CD4-positive, alpha-beta memory T cell (primary cell): Measurements from ENCODE around the gene PRKD2. TPM values are rescaled to one million over a fixed set of nuclear protein-coding genes. Genes with fewer than 3 reads are reported as not detected.
A peak's percentile ranks its signal among the peaks of the same experiment; 100 is the strongest.

Experiments
- CTCF ChIA-PET: fragments of 350-600 bp; sonication (Branson Sonifier 250); formaldehyde crosslinking; loops from one replicate; lab custom pipeline; 2021; ENCODE audit warnings: inconsistent platforms; ENCODE audit not compliant: partially characterized antibody; lab: Charles Lee
- POLR2A ChIA-PET: fragments of 350-600 bp; sonication (Branson Sonifier 250); formaldehyde crosslinking; loops from one replicate; lab custom pipeline; 2021; ENCODE audit not compliant: partially characterized antibody; lab: Charles Lee
- DNase-seq, 5 donors: peaks; one replicate each; pipeline versions ENCODE4 v3.0.0 to v3.0.0-alpha.2; 2020 to 2022; ENCODE audit warnings: mixed read lengths in 1 of 5
- H3K27ac ChIP-seq: one replicate; pipeline ENCODE4 v1.7.0; 2013; ENCODE audit warnings: low read depth, low read length
- H3K27me3 ChIP-seq: 2 replicates; pipeline ENCODE4 v1.7.0; 2013; ENCODE audit warnings: mild to moderate bottlenecking, low read length, moderate library complexity; ENCODE audit not compliant: insufficient read depth
- H3K36me3 ChIP-seq: 2 replicates; pipeline ENCODE4 v1.7.0; 2013; ENCODE audit warnings: mild to moderate bottlenecking, low read length, moderate library complexity; ENCODE audit not compliant: insufficient read depth
- H3K4me1 ChIP-seq: 2 replicates; pipeline ENCODE4 v1.7.0; 2013; ENCODE audit warnings: mild to moderate bottlenecking, low read length, moderate library complexity; ENCODE audit not compliant: insufficient read depth
- H3K4me3 ChIP-seq, 2 donors: one replicate each; pipeline ENCODE4 v1.7.0; 2013; ENCODE audit warnings: low read length in 2 of 2, mild to moderate bottlenecking in 1 of 2
- H3K9me3 ChIP-seq, 2 donors: one replicate each; pipeline ENCODE4 v1.7.0; 2013; ENCODE audit warnings: low read length in 2 of 2, control low read depth in 1 of 2; ENCODE audit not compliant: control insufficient read depth in 1 of 2
- H3K27ac Mint-ChIP-seq, 7 donors: one replicate each; pipeline ENCODE4 v1.8.0; 2020 to 2021; ENCODE audit warnings: mixed read lengths in 7 of 7, mild to moderate bottlenecking in 6 of 7, inconsistent platforms in 3 of 7, moderate library complexity in 3 of 7
- H3K27me3 Mint-ChIP-seq, 2 donors: one replicate each; pipeline ENCODE4 v1.8.0; 2020 to 2021; ENCODE audit warnings: mixed read lengths in 2 of 2
- H3K36me3 Mint-ChIP-seq, 2 donors: one replicate each; pipeline ENCODE4 v1.8.0; 2020 to 2021; ENCODE audit warnings: mixed read lengths in 2 of 2, inconsistent platforms in 1 of 2, mild to moderate bottlenecking in 1 of 2
- H3K4me1 Mint-ChIP-seq, 4 donors: one replicate each; pipeline ENCODE4 v1.8.0; 2020 to 2021; ENCODE audit warnings: mixed read lengths in 4 of 4, mild to moderate bottlenecking in 1 of 4
- H3K4me3 Mint-ChIP-seq, 8 donors: one replicate each; pipeline ENCODE4 v1.8.0; 2020 to 2021; ENCODE audit warnings: mixed read lengths in 8 of 8, mild to moderate bottlenecking in 7 of 8, moderate library complexity in 6 of 8, inconsistent platforms in 3 of 8
- H3K9me3 Mint-ChIP-seq, 8 donors: one replicate each; pipeline ENCODE4 v1.8.0; 2020 to 2021; ENCODE audit warnings: mixed read lengths in 8 of 8, mild to moderate bottlenecking in 5 of 8, inconsistent platforms in 3 of 8, moderate library complexity in 1 of 8
- intact Hi-C: fragments of 100-400 bp; cut with micrococcal nuclease; formaldehyde crosslinking; loops from one replicate; pipeline ENCODE4 v1.15.1; 2023
- polyA plus RNA-seq, 2 donors: library from polyadenylated mRNA; unstranded; fragments of 300-500 nt; fragmentation: Illumina TruSeq; gene quantifications; one replicate each; pipeline ENCODE4 v1.2.3, GENCODE V29; 2021
- total RNA-seq, 2 experiments: library from RNA; stranded (reverse); gene quantifications; one replicate each; pipeline ENCODE4 v1.2.3, GENCODE V29; 2021

PRKD2 gene
- total and polyA plus RNA-seq, 4 experiments from 2014 or later = 27.6 to 122 (median 102) TPM

GRCh38 chr19:46674416-46675178 is 42.3 kb downstream of the PRKD2 start:
- no peak for DNase-seq
- Mint-ChIP-seq H3K4me1 (peaks cover 0 to 9% (median 4%) of the 10 kb centered on the region in 4 donors), H3K27me3 (no peaks in the 10 kb centered on the region), H3K9me3 (peaks cover 0 to 10% (median 3%) of the 10 kb centered on the region in 8 donors), H3K4me3 (no peak overlapping the region), H3K36me3 (peaks cover 57 to 64% of the 10 kb centered on the region in 2 donors), H3K27ac (peak overlapping the region in 1 of 7 donors; percentile 27)
- ChIA-PET POLR2A (interaction anchor here (1.0 kb wide), 1 partner anchor 30 kb away, joined by 3 read pairs; no protein-coding TSS in a partner anchor), CTCF (interaction anchor here (0.5 to 1.5 kb wide), 3 partner anchors 41 to 166 kb away, joined by 3 to 4 read pairs (median 3); no protein-coding TSS in a partner anchor)
- H3K4me3 ChIP-seq = no peak overlapping the region
- H3K36me3 ChIP-seq = peaks cover 55% of the 10 kb centered on the region
- H3K9me3 ChIP-seq = no peaks in the 10 kb centered on the region
- H3K4me1 ChIP-seq = no peaks in the 10 kb centered on the region
- H3K27ac ChIP-seq = no peak overlapping the region
- no peaks in the 10 kb centered on the region for H3K27me3 ChIP-seq
- intact Hi-C loops = no loop called here

DNA sequence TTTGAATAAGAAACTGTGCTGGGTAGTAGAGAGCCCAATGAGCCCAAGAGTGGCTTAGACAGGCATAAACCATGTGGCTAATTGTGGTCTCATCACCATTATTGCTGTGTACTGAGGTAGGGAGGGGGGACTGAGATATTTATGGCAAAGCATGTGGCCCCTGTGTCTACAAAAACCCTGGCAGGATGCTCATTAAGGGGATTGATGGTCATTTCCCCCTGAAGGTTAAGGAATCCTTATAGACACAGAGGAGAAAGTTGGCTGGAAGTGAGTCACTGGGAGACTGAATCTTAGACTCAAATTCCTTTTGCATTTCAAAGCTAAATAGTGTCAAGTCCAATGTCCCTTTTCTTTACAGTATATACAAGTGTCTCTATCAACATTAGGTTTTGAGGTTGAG is 46.1 kb downstream of the PRKD2 start:
- Histone ChIP-seq H3K27me3 (no peaks in the 10 kb centered on the region), H3K9me3 (no peaks in the 10 kb centered on the region), H3K36me3 (peaks cover 21% of the 10 kb centered on the region), H3K27ac (no peak overlapping the region), H3K4me1 (no peaks in the 10 kb centered on the region), H3K4me3 (no peak overlapping the region)
- ChIA-PET CTCF (no interaction called here), POLR2A (no interaction called here)
- no peak for DNase-seq
- H3K4me3 Mint-ChIP-seq = no peak overlapping the region
- peaks cover 0 to 2% (median under 1%) of the 10 kb centered on the region in 4 donors for H3K4me1 Mint-ChIP-seq
- H3K36me3 Mint-ChIP-seq = peaks cover 37% of the 10 kb centered on the region in 2 donors
- intact Hi-C loops = no loop called here
- no peaks in the 10 kb centered on the region for H3K27me3 Mint-ChIP-seq
- peak overlapping the region in 2 of 7 donors; percentile 3 to 22 for H3K27ac Mint-ChIP-seq
- H3K9me3 Mint-ChIP-seq = peaks cover 0 to 10% (median 3%) of the 10 kb centered on the region in 8 donors

- no peaks in the 10 kb centered on the region for H3K27me3 Mint-ChIP-seq
- peaks cover 0 to 10% (median 3%) of the 10 kb centered on the region in 8 donors for H3K9me3 Mint-ChIP-seq
- no peak overlapping the region for H3K27ac Mint-ChIP-seq
- Histone ChIP-seq H3K27ac (no peak overlapping the region), H3K36me3 (peaks cover 2% of the 10 kb centered on the region), H3K4me3 (no peak overlapping the region), H3K27me3 (no peaks in the 10 kb centered on the region), H3K4me1 (no peaks in the 10 kb centered on the region), H3K9me3 (no peaks in the 10 kb centered on the region)
- H3K4me1 Mint-ChIP-seq = no peaks in the 10 kb centered on the region
- ChIA-PET POLR2A (no interaction called here), CTCF (interaction anchor here (8.2 kb wide), 1 partner anchor 53 kb away, joined by 188 read pairs; no protein-coding TSS in a partner anchor)
- H3K4me3 Mint-ChIP-seq = no peak overlapping the region
- intact Hi-C loops = no loop called here
- H3K36me3 Mint-ChIP-seq = peaks cover 19 to 20% of the 10 kb centered on the region in 2 donors
- DNase-seq = no peak
These were observed 48.3 kb downstream of the PRKD2 start for GRCh38 chr19:46668662-46669061.

DNA sequence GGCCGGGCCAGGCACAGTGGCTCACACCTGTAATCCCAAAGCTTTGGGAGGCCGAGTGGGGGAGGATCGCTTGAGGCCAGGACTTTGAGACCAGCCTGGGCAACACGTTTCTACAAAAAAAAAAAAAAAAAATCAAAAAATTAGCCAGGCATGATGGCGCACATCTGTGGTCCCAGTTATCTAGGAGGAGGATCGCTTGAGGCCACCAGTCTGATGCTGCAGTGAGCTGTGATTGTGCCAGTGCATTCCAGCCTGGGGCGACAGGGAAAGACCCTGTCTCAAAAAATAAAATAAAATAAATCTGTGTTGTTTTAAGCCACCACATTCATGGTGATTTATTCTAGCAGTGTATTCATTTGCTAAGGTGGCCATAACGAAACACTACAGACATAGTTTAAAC is 51.8 kb downstream of the PRKD2 start:
- CTCF ChIA-PET = interaction anchor here (8.2 kb wide), 1 partner anchor 50 kb away, joined by 188 read pairs; no protein-coding TSS in a partner anchor
- DNase-seq = no peak
- H3K27ac Mint-ChIP-seq = peak overlapping the region in 1 of 7 donors; percentile 17
- peaks cover 0 to 1% (median under 1%) of the 10 kb centered on the region in 8 donors for H3K9me3 Mint-ChIP-seq
- intact Hi-C loops = no loop called here
- Histone ChIP-seq H3K4me1 (peaks cover 18% of the 10 kb centered on the region), H3K27ac (no peak overlapping the region), H3K36me3 (no peaks in the 10 kb centered on the region), H3K4me3 (no peak overlapping the region), H3K27me3 (peaks cover 4% of the 10 kb centered on the region), H3K9me3 (no peaks in the 10 kb centered on the region)
- H3K4me3 Mint-ChIP-seq = no peak overlapping the region
- POLR2A ChIA-PET = no interaction called here
- H3K4me1 Mint-ChIP-seq = peaks cover 7 to 19% (median 10%) of the 10 kb centered on the region in 4 donors
- peaks cover 0 to 1% of the 10 kb centered on the region in 2 donors for H3K36me3 Mint-ChIP-seq
- H3K27me3 Mint-ChIP-seq = peaks cover 0 to 3% of the 10 kb centered on the region in 2 donors

GRCh38 chr19:46661735-46662592 is 55.0 kb downstream of the PRKD2 start:
- POLR2A ChIA-PET = interaction anchor here (0.6 to 3.2 kb wide), 16 partner anchors 26 to 595 kb away, joined by 3 to 43 read pairs (median 4); partner anchors contain the start of genes CALM3, CCDC9, GNG8 and PRKD2
- peak; percentile 75 to 84 (median 79) for DNase-seq
- Mint-ChIP-seq H3K4me3 (peak overlapping the region; percentile 79 to 88 (median 84)), H3K36me3 (no peaks in the 10 kb centered on the region), H3K9me3 (no peaks in the 10 kb centered on the region), H3K27ac (peak overlapping the region; percentile 76 to 97 (median 91)), H3K4me1 (peaks cover 10 to 31% (median 15%) of the 10 kb centered on the region in 4 donors), H3K27me3 (peaks cover 10 to 13% of the 10 kb centered on the region in 2 donors)
- Histone ChIP-seq H3K36me3 (no peaks in the 10 kb centered on the region), H3K9me3 (no peaks in the 10 kb centered on the region), H3K27ac (peak overlapping the region; percentile 44), H3K4me3 (peak overlapping the region; percentile 48 to 64), H3K4me1 (peaks cover 27% of the 10 kb centered on the region), H3K27me3 (peaks cover 18% of the 10 kb centered on the region)
- CTCF ChIA-PET = interaction anchor here (0.6 to 8.2 kb wide), 29 partner anchors 10 to 470 kb away, joined by 3 to 188 read pairs (median 4); partner anchors contain the start of gene CALM3
- intact Hi-C loops = loop anchor here (1.0 to 2.0 kb wide), 3 partner anchors 28 to 53 kb away; no protein-coding TSS in a partner anchor

- peak within 1 kb of the TSS; percentile 48 to 64 for H3K4me3 ChIP-seq
- no peaks in the 10 kb centered on the region for H3K36me3 Mint-ChIP-seq
- ChIA-PET CTCF (interaction anchor here (0.6 to 8.2 kb wide), 21 partner anchors 13 to 471 kb away, joined by 3 to 188 read pairs (median 5); partner anchors contain the start of gene CALM3), POLR2A (interaction anchor here (0.7 to 3.2 kb wide), 19 partner anchors 24 to 595 kb away, joined by 3 to 43 read pairs (median 4); partner anchors contain the start of genes CALM3, CCDC9, GNG8 and PRKD2)
- H3K4me3 Mint-ChIP-seq = peak within 1 kb of the TSS; percentile 82 to 88 (median 84)
- peak within 1 kb of the TSS; percentile 76 to 97 (median 91) for H3K27ac Mint-ChIP-seq
- H3K27ac ChIP-seq = peak within 1 kb of the TSS; percentile 44
- peaks cover 10 to 31% (median 15%) of the 10 kb centered on the region in 4 donors for H3K4me1 Mint-ChIP-seq
- H3K9me3 ChIP-seq = no peaks in the 10 kb centered on the region
- no peaks in the 10 kb centered on the region for H3K36me3 ChIP-seq
- no peaks in the 10 kb centered on the region for H3K9me3 Mint-ChIP-seq
- H3K4me1 ChIP-seq = peaks cover 27% of the 10 kb centered on the region
- intact Hi-C loops = loop anchor here (1.0 to 2.0 kb wide), 2 partner anchors 27 to 54 kb away; no protein-coding TSS in a partner anchor
- peaks cover 10 to 19% of the 10 kb centered on the region in 2 donors for H3K27me3 Mint-ChIP-seq
- H3K27me3 ChIP-seq = peaks cover 18% of the 10 kb centered on the region
- DNase-seq = peak; percentile 99 to 100 (median 99)
These were observed 55.7 kb downstream of the PRKD2 start, which contains the start of gene DACT3 for GRCh38 chr19:46661020-46661731. Gene DACT3, minus strand, starts transcription at chr19:46661182. Its CDS starts 118 bp downstream, at chr19:46661064.
